Measurements from ENCODE around the gene LRP1B.

The LRP1B gene

DNA sequence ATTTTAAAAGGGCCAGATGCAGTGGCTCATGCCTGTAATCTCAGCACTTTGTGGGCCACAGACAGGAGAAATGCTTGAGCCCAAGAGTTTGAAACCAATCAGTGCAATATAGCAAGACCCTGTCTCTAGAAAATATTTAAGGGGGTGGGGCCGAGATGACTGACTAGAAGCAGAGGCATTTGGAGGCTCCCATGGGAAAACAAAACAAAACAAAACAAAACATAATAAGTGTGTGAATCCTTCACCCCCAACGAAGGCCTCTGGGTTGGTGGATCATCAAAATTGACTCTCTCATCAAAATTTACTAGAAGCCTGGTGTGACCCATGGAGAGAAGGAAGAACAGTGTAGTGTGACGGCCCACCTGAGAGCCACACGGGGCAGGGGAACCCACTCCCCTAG lies 560.9 kb downstream of the LRP1B start:
- no peak for DNase-seq

- DNase-seq = no peak
These were observed 565.2 kb downstream of the LRP1B start for GRCh38 chr2:141565597-141565996.

DNA sequence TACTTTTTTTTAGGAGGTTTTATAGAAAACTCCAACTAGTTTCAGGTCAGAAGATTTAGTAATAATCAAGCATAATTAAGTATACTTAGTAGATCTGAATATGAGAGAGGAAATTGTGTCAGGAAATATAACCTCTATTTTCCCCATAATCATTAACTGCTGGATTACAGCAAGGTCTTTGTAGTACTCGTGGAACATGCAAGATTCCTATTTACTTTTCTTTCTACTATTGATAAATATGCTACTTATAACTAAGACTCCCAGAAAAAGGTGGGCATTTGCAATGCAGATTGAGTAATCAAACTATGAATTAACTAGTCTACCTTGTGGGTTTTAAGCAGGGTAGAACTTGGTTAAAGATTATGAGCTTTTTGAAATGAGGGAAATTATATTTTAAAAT lies 570.1 kb downstream of the LRP1B start:
- DNase-seq = no peak

DNA sequence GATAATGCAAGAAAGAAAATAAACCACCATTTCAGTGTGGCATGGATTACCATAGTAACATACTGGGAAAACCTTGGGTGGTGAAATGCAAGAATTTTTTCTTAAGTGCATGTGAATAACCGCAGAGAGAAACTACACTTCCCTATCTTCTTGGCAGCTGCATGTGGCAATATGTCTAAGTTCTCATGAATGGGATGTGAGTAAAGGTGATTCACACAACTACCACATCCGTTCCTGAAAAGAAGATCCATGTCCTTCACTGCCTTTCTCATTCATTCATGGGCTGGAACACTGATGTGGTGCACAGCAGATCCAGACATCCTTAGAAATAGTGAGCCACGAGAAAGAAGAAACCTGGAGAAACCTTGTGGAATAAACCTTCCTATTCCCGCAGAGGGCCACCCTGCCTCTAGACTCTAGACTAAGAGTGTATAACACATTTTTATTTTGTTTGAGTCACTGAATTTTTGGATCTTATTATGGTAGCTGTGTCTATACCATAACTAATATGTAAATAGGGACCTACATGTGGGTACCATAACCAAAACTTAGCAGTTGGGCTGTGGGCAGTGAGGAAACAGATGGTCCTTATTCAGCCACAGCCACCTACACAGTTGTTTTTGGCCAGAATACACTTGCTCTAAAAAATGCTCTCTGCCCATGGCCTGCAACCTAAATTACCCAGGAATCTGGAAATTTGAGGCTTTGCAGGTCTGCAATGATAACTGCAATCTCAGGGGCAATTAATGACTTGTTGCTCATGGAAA lies 573.3 kb downstream of the LRP1B start:
- DNase-seq = no peak

DNA sequence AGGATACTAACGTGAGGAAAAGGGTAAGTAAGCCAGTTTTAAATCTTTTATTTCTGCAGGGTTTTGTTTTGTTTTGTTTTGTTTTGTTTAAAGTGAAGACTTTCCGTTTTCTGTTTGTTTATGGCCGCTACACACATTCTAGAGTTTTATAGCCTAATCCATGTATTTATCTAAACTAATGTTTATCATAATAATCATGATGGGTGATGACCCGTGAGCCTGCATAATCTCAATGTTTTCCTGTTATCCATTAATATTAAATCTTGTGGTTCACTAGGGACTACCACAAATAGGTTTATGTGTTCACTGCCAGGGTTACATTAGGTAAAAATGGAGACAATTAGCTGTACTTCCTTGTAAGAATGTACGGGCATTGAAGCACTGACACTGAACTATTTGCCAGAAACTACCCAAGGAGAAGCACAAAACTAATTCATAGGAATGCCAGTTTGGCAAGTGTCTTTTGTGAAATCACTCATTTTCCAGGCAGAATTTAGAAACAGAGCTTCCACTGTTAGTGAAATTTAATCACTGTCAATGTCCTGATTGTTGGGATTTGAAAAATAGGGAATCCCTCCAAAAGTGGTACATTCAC lies 574.8 kb downstream of the LRP1B start:
- no peak for DNase-seq

DNA sequence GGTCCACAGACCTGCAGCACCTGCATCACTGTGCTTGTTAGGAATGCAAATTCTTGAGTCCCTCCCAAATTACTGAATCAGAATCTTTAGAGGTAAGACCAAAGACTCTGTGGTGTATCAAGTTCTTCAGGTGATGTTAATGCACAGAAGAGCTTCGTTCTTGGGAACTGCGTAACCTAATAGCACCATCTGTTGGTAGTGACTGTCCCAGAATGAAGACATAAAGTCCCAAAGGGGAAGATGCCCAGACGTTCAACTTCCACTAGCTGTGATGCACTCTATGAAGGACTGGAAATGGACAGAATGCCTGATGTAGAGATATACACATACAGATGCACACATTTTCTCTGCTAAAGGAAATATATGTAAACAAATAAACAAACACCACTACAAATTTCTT lies 576.0 kb downstream of the LRP1B start:
- DNase-seq = peak in 2 of 3 experiments; percentile 16 to 72

- no peak for DNase-seq
These were observed 596.0 kb downstream of the LRP1B start for GRCh38 chr2:141534666-141535362.

DNA sequence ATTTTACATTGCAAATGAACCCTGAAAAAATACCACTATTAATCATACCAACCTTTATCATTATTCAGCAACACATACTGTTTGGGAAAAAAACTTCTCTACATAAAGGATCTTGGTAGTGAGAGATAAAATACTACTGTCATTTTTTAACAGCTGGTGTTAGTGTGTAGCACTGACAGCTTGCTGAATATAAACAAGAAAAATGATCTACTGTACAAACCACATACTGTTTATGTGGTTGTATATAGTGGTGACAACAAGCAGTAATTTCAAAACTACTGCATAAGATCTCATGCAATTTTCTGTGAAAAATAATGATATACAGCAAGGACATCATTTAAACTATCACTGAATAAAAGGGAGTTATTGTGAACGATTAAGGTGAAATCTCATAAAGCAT lies 601.2 kb downstream of the LRP1B start:
- DNase-seq = peak in 1 of 3 experiments; percentile 6

DNA sequence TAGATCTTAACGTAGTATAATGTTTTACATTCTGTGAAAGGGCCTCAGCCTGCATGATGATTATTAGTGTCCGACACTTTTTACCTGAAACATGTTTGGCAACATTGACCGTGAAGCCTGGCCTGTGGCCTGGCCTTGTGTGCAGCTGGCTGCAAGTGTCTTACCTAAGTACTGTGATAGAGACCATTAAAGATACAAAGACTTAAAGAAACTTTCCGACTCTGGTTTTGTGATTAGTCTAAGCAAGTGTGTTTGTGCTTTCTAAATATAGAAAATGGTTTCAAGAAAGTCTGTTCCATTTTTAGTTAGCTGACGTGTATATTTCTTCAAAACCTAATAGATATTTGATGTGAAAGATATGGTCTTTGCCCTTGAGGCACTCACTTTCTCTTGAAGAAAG lies 601.8 kb downstream of the LRP1B start:
- no peak for DNase-seq

- no peak for DNase-seq
These were observed 604.1 kb downstream of the LRP1B start for GRCh38 chr2:141526760-141527159.

DNA sequence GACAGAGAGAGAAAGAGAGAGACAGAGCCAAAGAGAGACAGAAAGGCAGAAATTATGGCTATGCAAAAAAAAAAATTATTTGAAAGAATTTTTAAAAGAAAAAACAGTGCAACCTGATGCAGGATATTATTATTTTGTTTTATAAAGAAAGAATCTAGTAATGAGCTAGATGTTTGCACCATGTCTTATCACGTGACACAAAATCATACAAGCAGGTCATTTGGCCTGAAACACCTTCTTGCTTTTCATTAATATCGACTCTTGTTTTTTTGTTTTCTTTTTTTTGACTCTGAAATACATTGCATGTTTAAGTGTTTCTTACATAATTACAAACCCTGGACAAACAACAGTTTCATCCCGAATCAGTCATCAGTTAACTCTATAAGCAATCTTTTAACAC lies 606.0 kb downstream of the LRP1B start:
- no peak for DNase-seq

GRCh38 chr2:141523199-141523598 lies 607.6 kb downstream of the LRP1B start:
- DNase-seq = no peak

- DNase-seq = no peak
These were observed 608.1 kb downstream of the LRP1B start for GRCh38 chr2:141522702-141523101.

- DNase-seq = no peak
These were observed 608.8 kb downstream of the LRP1B start for GRCh38 chr2:141522048-141522447.

GRCh38 chr2:141519906-141520305 lies 610.9 kb downstream of the LRP1B start:
- no peak for DNase-seq

- no peak for DNase-seq
These were observed 612.9 kb downstream of the LRP1B start for GRCh38 chr2:141517852-141518421.

DNA sequence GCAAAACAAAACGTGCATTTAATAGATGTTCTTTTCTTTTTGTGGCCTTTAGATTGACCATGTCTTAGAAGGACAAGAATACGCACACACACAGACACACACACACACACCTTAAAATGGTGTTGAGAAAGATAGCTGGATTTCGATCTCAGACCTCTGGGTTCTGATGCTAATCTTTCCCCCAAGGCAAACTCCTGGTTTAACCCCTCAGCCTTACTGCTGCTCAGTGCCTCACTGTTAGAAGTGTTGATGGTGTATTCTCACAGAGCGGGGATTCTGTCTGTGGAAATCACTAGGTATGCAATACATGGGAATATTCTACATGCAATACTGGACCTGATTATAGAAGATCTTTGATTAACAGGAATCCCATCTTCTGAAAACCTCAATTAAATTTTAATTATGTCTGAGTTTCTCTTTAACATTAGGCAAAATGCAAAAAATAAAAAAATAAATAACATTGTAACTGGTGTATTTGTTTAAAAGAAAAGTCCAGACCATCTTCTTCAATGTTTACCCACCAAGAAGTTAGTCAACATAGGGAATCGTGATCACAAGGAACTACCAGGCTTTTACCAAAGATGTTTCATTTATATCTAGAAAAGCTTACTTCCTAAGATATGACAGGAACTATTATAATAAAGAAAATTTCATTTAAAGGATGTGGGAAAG lies 613.5 kb downstream of the LRP1B start:
- no peak for DNase-seq

GRCh38 chr2:141515931-141516330 lies 614.9 kb downstream of the LRP1B start:
- no peak for DNase-seq

DNA sequence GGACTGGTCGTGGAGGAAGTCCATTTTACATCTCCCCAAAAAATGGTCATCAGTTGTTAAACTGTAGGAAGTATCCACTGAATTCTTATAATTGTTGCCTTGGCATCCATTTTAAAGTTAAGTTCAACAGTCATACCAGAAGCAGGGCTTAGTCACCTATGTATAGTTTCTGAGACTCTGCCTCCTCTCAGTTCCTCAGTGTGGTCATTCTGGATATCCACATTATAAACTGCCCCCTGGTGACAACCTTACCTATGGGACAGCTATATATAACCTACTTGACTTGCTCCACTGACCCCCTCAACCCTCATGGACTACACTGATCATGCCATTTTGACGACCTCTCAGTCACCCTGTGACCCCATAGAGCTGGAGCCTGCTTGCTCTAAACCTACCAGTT lies 617.0 kb downstream of the LRP1B start:
- DNase-seq = no peak

DNA sequence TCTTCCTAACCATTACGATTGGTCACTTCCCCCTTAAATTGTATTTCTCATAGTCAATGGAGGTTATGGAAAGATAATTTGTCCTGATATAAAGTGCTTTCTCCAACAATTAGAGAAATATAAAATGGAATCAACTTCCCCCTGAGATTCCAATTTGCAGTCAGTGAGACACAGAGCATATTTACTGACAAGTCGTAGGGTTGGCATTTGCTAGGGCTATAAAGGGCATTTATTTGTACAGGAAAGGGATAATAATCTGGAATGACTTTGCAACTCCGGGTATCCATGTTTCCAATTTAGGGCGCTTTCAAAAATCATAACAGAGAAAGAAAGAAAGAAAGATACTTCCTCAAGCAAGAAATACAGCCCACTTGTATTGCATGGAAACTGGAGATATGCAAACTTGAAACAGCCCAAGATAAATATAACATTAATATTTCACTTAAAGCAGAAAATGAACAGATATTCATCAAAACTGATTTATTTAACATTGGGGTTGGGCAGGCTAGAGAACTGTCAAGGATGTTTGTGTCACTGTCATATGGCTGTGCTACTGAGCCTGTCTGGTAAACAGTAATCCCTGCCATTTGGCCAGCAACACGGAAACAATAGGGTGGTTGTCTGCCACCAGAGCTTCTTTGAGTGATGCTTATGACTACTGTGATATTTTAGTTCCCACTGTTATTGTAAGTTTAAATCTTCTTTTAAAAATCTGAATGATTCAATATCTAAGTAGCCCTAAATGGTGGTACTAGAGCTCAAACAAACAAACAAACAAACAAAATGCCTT lies 621.8 kb downstream of the LRP1B start:
- DNase-seq = no peak

DNA sequence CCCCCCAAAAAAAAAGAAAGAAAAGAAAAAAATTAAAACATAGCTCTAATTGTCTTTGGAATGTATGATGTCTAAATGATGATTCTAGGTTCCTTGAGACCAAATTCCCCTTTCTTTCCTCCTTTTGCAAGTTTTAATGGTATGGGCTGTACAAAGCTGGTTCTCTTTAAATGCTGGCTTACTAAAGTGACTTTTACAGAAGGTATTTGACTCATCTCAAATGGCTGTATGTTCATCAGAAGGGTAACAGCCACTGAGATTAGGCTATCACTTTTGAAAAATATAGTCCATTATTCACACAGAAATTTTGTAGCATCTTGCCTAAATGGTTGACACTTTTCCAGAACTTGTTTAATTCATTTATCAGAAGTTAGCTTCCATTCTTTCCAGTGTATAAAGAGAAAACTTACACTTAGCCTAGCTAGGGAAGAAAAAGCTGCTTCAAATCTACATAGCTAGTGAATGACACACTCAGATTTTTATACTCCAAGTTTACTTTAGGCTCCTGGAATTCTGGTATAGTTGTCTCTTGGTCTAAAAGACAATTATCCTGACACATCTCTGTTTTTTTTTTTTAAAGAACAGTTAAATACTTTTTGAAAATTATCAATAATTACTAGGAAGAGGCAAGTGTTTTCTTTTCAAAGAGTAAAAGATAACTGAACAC lies 622.6 kb downstream of the LRP1B start:
- DNase-seq = no peak

- DNase-seq = peak in 2 of 3 experiments; percentile 2 to 63
These were observed 624.7 kb downstream of the LRP1B start for GRCh38 chr2:141506135-141506534.
